ENCODE results near the gene CYP4B1. TPM values are rescaled to one million over a fixed set of nuclear protein-coding genes. Genes with fewer than 3 reads are reported as not detected.
"Not testable (repeated sequence)": the region's sequence is repeated elsewhere in the genome, so short reads cannot be mapped to it uniquely, and the experiment has no call there.

Gene CYP4B1
- total RNA-seq (1 to 10 TPM in 1 of 2 donors, not detected in 1; 3.2 TPM), total RNA-seq (0 to 0.75 reads per million in 2 donors)

GRCh38 chr1:46798810-46799209 lies at the start of gene CYP4B1:
TSS of gene CYP4B1 (plus strand) at chr1:46799046. CDS start at chr1:46799082, 36 bp downstream.
- Mint-ChIP-seq H3K4me1 (no peaks in the 10 kb centered on the region), H3K36me3 (ENCODE audit: low read depth) (peaks cover 2% of the 10 kb centered on the region), H3K27me3 (peaks cover 8% of the 10 kb centered on the region), H3K4me3 (no peak within 1 kb of the TSS), H3K27ac (no peak within 1 kb of the TSS)
- ATAC-seq = no peak
- DNase-seq = no peak
- H3K9me3 ChIP-seq (ENCODE audit: control insufficient read depth, low read length, poor library complexity, severe bottlenecking) = no peaks in the 10 kb centered on the region

GRCh38 chr1:46749404-46749803 lies 49.4 kb upstream of the CYP4B1 start:
- Mint-ChIP-seq H3K27me3 (peaks cover 85% of the 10 kb centered on the region), H3K27ac (no peak overlapping the region), H3K4me3 (no peak overlapping the region), H3K36me3 (ENCODE audit: low read depth) (peaks cover 5% of the 10 kb centered on the region), H3K4me1 (peaks cover 2% of the 10 kb centered on the region)
- H3K9me3 ChIP-seq (ENCODE audit: control insufficient read depth, low read length, poor library complexity, severe bottlenecking) = no peaks in the 10 kb centered on the region
- DNase-seq (no peak), ATAC-seq (no peak)

DNA sequence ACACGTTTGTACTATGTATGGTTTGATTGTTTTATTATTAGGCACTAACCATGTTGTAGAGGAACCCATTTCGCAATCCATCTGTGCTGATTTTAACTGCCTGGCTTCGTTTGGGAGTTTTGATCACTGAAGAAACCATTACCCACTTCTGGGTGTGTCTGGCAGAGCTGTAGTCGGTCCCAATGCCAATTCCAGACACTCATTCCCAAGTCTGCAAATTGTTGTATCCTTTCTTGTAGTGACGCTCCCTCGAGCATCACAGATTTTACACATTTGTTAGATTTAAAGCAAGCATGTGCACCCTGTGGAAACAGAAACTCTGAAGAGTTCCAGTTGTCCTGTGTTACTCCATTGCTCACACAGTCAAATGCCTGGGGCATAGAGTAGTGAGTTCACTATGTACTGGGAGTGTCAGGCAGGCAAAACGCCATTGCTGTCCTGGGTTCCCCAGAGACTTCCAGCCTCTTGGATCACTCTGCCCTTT lies 48.9 kb upstream of the CYP4B1 start:
- H3K27ac Mint-ChIP-seq = no peak overlapping the region
- no peaks in the 10 kb centered on the region for H3K9me3 ChIP-seq (ENCODE audit: control insufficient read depth, low read length, poor library complexity, severe bottlenecking)
- ATAC-seq (no peak), DNase-seq (no peak)
- H3K36me3 Mint-ChIP-seq (ENCODE audit: low read depth) = peaks cover 5% of the 10 kb centered on the region
- H3K27me3 Mint-ChIP-seq = peaks cover 87% of the 10 kb centered on the region
- H3K4me1 Mint-ChIP-seq = peaks cover 2% of the 10 kb centered on the region
- H3K4me3 Mint-ChIP-seq = no peak overlapping the region

- no peak overlapping the region for H3K27ac Mint-ChIP-seq
- ATAC-seq (no peak), DNase-seq (no peak)
- no peak overlapping the region for H3K4me3 Mint-ChIP-seq
- peaks cover 92% of the 10 kb centered on the region for H3K27me3 Mint-ChIP-seq
- H3K36me3 Mint-ChIP-seq (ENCODE audit: low read depth) = peaks cover 2% of the 10 kb centered on the region
- no peaks in the 10 kb centered on the region for H3K9me3 ChIP-seq (ENCODE audit: control insufficient read depth, low read length, poor library complexity, severe bottlenecking)
- peaks cover 5% of the 10 kb centered on the region for H3K4me1 Mint-ChIP-seq
Measured at GRCh38 chr1:46753985-46754384, 44.9 kb upstream of the CYP4B1 start.

GRCh38 chr1:46754707-46755106 lies 44.1 kb upstream of the CYP4B1 start:
- H3K9me3 ChIP-seq (ENCODE audit: control insufficient read depth, low read length, poor library complexity, severe bottlenecking); DNase-seq; H3K4me3 Mint-ChIP-seq; H3K36me3 Mint-ChIP-seq (ENCODE audit: low read depth); H3K27ac Mint-ChIP-seq; ATAC-seq; H3K4me1 Mint-ChIP-seq: not testable (repeated sequence)
- H3K27me3 Mint-ChIP-seq = peaks cover 89% of the 10 kb centered on the region

DNA sequence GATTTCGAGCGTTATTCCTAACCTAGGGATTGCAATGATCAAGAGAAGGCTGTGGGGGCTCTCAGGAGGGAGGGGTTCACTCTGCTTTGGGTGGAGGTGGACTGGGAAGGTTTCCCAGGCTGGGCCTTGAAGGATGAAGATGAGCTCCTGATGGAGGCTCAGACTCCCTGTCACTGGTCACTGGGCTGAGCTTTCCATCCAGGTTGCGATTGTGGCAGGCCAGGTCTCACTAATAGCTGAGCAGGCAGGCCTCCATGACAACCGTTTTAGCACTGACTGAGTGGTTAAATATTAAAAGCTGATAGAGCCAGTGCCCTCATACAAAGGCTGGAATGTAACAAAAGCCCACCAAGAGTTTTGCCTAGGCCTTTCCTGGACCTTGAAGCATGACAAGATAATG lies 43.7 kb upstream of the CYP4B1 start:
- Mint-ChIP-seq H3K27me3 (peaks cover 86% of the 10 kb centered on the region), H3K27ac (no peak overlapping the region), H3K4me1 (peaks cover 5% of the 10 kb centered on the region), H3K4me3 (no peak overlapping the region), H3K36me3 (ENCODE audit: low read depth) (peaks cover 2% of the 10 kb centered on the region)
- DNase-seq = no peak
- no peak for ATAC-seq
- H3K9me3 ChIP-seq (ENCODE audit: control insufficient read depth, low read length, poor library complexity, severe bottlenecking) = no peaks in the 10 kb centered on the region

GRCh38 chr1:46757247-46757955 lies 41.4 kb upstream of the CYP4B1 start:
- H3K9me3 ChIP-seq (ENCODE audit: control insufficient read depth, low read length, poor library complexity, severe bottlenecking) = no peaks in the 10 kb centered on the region
- Mint-ChIP-seq H3K36me3 (ENCODE audit: low read depth) (no peaks in the 10 kb centered on the region), H3K27ac (no peak overlapping the region), H3K27me3 (peaks cover 77% of the 10 kb centered on the region), H3K4me3 (no peak overlapping the region), H3K4me1 (peaks cover 5% of the 10 kb centered on the region)
- DNase-seq (no peak), ATAC-seq (no peak)

DNA sequence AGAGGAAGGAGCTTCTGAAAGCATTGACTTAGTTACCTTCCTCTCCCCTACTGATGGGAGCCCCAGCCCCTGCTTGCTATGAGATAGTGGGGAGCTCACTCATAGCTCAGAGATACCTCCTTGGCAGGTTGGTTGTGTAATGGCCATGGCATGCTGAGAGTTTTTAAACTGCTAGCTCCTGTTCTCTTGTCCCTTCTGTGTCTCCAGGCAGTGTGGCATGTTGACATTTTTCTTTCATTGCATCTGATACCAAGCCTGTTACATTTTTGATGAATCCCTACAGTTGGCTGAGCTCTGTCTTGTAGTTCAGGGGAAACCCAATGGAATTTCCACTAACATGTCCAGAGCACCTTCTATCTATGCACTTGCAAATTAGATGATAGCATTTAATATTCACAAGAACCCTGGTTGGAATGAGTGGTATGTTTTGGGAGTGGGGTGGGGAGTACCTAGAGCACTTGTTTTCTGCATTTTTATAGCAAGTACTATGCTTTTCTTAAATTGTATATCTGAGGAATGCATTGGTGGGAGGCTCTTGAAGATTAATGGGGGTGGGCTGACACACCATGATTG lies 40.8 kb upstream of the CYP4B1 start:
- peaks cover 71% of the 10 kb centered on the region for H3K27me3 Mint-ChIP-seq
- H3K27ac Mint-ChIP-seq = no peak overlapping the region

GRCh38 chr1:46760558-46761166 lies 38.2 kb upstream of the CYP4B1 start:
- H3K27me3 Mint-ChIP-seq = peaks cover 60% of the 10 kb centered on the region
- no peaks in the 10 kb centered on the region for H3K36me3 Mint-ChIP-seq (ENCODE audit: low read depth)
- ATAC-seq = no peak
- peaks cover 3% of the 10 kb centered on the region for H3K4me1 Mint-ChIP-seq
- H3K9me3 ChIP-seq (ENCODE audit: control insufficient read depth, low read length, poor library complexity, severe bottlenecking) = no peaks in the 10 kb centered on the region
- no peak overlapping the region for H3K4me3 Mint-ChIP-seq
- DNase-seq = no peak
- no peak overlapping the region for H3K27ac Mint-ChIP-seq

More for the DNA sequence above, 40.8 kb upstream of the CYP4B1 start:
- H3K4me1 Mint-ChIP-seq = peaks cover 5% of the 10 kb centered on the region
- DNase-seq (no peak), ATAC-seq (no peak)
- no peaks in the 10 kb centered on the region for H3K9me3 ChIP-seq (ENCODE audit: control insufficient read depth, low read length, poor library complexity, severe bottlenecking)
- H3K36me3 Mint-ChIP-seq (ENCODE audit: low read depth) = no peaks in the 10 kb centered on the region
- H3K4me3 Mint-ChIP-seq = no peak overlapping the region

DNA sequence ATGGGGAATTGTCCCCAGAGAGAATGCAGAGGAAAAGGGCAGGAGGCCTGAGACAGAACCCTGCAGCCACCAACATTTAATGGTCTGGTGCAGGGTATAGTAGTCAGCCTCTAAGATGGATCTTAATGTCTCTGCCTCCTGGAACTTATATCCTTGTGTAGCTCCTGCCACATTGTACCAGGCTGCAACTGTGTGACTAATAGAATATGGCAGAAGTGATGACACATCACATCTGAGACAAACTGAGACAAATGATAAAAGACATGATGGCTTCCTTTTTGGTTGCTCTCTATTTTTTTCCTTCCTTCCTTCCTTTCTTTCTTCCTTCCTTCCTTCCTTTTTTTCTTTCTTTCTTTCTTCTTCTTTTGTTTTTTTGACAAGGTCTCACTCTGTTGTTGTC lies 37.1 kb upstream of the CYP4B1 start:
- H3K4me3 Mint-ChIP-seq = no peak overlapping the region
- peaks cover 3% of the 10 kb centered on the region for H3K4me1 Mint-ChIP-seq
- peaks cover 52% of the 10 kb centered on the region for H3K27me3 Mint-ChIP-seq
- no peaks in the 10 kb centered on the region for H3K36me3 Mint-ChIP-seq (ENCODE audit: low read depth)
- DNase-seq = no peak
- H3K9me3 ChIP-seq (ENCODE audit: control insufficient read depth, low read length, poor library complexity, severe bottlenecking) = no peaks in the 10 kb centered on the region
- no peak overlapping the region for H3K27ac Mint-ChIP-seq
- no peak for ATAC-seq

DNA sequence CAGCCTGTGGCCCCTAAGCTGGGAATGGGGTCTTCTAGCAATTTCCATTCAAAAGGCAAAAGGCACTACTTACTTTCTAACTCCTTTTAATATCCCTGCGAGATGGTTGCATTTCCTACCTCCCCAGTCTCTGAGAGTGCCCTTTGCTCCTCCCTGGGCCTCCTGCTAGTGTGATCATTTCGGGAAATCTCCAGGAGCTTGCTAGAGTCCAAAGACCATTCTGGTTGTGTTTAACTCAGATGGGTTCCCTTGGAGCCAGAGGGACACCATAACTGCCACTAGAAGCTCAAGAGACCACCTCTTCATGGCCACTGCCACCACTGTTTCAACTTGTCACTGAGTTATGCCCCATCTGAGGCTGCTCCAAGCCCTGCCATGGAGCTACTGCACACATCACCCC lies 34.4 kb upstream of the CYP4B1 start:
- no peak overlapping the region for H3K27ac Mint-ChIP-seq
- H3K27me3 Mint-ChIP-seq = peaks cover 42% of the 10 kb centered on the region
- no peaks in the 10 kb centered on the region for H3K9me3 ChIP-seq (ENCODE audit: control insufficient read depth, low read length, poor library complexity, severe bottlenecking)
- no peaks in the 10 kb centered on the region for H3K36me3 Mint-ChIP-seq (ENCODE audit: low read depth)
- H3K4me1 Mint-ChIP-seq = no peaks in the 10 kb centered on the region
- no peak overlapping the region for H3K4me3 Mint-ChIP-seq
- ATAC-seq (no peak), DNase-seq (no peak)

GRCh38 chr1:46767649-46768282 lies 31.1 kb upstream of the CYP4B1 start:
- Mint-ChIP-seq H3K4me1 (no peaks in the 10 kb centered on the region), H3K4me3 (no peak overlapping the region), H3K36me3 (ENCODE audit: low read depth) (peaks cover 6% of the 10 kb centered on the region), H3K27ac (no peak overlapping the region), H3K27me3 (peaks cover 27% of the 10 kb centered on the region)
- H3K9me3 ChIP-seq (ENCODE audit: control insufficient read depth, low read length, poor library complexity, severe bottlenecking) = peaks cover 4% of the 10 kb centered on the region
- DNase-seq (no peak), ATAC-seq (no peak)

GRCh38 chr1:46768445-46768844 lies 30.4 kb upstream of the CYP4B1 start:
- no peak overlapping the region for H3K27ac Mint-ChIP-seq
- ATAC-seq (no peak), DNase-seq (no peak)
- H3K4me3 Mint-ChIP-seq = no peak overlapping the region
- peaks cover 4% of the 10 kb centered on the region for H3K9me3 ChIP-seq (ENCODE audit: control insufficient read depth, low read length, poor library complexity, severe bottlenecking)
- no peaks in the 10 kb centered on the region for H3K4me1 Mint-ChIP-seq
- H3K27me3 Mint-ChIP-seq = peaks cover 22% of the 10 kb centered on the region
- H3K36me3 Mint-ChIP-seq (ENCODE audit: low read depth) = peaks cover 6% of the 10 kb centered on the region
